HG03378 (cell line): ENCODE data around the gene PARD6G.
"Not testable (repeated sequence)": the region's sequence is repeated elsewhere in the genome, so short reads cannot be mapped to it uniquely, and the experiment has no call there.

ENCODE experiments used
- ATAC-seq: cut with Tn5 transposase; IDR thresholded peaks from one replicate; pipeline ENCODE4 v1.9.1; 2021; ENCODE audit warnings: mild to moderate bottlenecking, moderate library complexity; ENCODE audit not compliant: unreplicated experiment

The PARD6G gene

GRCh38 chr18:80175451-80176204, 71.7 kb downstream of the PARD6G start:
- ATAC-seq: no peak

- no peak for ATAC-seq
These were observed 74.3 kb downstream of the PARD6G start for GRCh38 chr18:80173060-80173459.

- no peak for ATAC-seq
These were observed 75.3 kb downstream of the PARD6G start for GRCh38 chr18:80172056-80172455.

GRCh38 chr18:80171054-80171872, 76.1 kb downstream of the PARD6G start:
- no peak for ATAC-seq

GRCh38 chr18:80170395-80171053, 76.8 kb downstream of the PARD6G start:
- ATAC-seq: no peak

GRCh38 chr18:80169607-80170006, 77.7 kb downstream of the PARD6G start:
- ATAC-seq: no peak

- ATAC-seq: no peak
These were observed 78.3 kb downstream of the PARD6G start for GRCh38 chr18:80168982-80169381.

GRCh38 chr18:80168346-80168745, 79.0 kb downstream of the PARD6G start:
- no peak for ATAC-seq

GRCh38 chr18:80167931-80168330, 79.4 kb downstream of the PARD6G start:
- ATAC-seq: no peak

GRCh38 chr18:80167331-80167730, 80.0 kb downstream of the PARD6G start:
- no peak for ATAC-seq

- ATAC-seq: no peak
These were observed 80.6 kb downstream of the PARD6G start for GRCh38 chr18:80166725-80167124.

GRCh38 chr18:80166240-80166639, 81.1 kb downstream of the PARD6G start:
- ATAC-seq: no peak

- not testable (repeated sequence) for ATAC-seq
These were observed 82.5 kb downstream of the PARD6G start for GRCh38 chr18:80164727-80165355.

GRCh38 chr18:80163183-80163582, 84.1 kb downstream of the PARD6G start:
- no peak for ATAC-seq

GRCh38 chr18:80161781-80162417, 85.4 kb downstream of the PARD6G start:
- ATAC-seq: no peak

- ATAC-seq: no peak
These were observed 87.3 kb downstream of the PARD6G start for GRCh38 chr18:80159713-80160636.

GRCh38 chr18:80158365-80158764, 88.9 kb downstream of the PARD6G start:
- no peak for ATAC-seq

- ATAC-seq: no peak
These were observed 89.5 kb downstream of the PARD6G start for GRCh38 chr18:80157708-80158343.

GRCh38 chr18:80154293-80154692, 93.0 kb downstream of the PARD6G start:
- ATAC-seq: peak; percentile 71
